Keratinocyte (primary cell): ENCODE measurements around the gene NFKB2. TPM values are rescaled to one million over a fixed set of nuclear protein-coding genes. Genes with fewer than 3 reads are reported as not detected.

Experiments
- DNase-seq: peaks from one replicate; pipeline ENCODE4 v3.0.0-alpha.2; 2011; ENCODE audit warnings: low read depth, missing footprints, low spot score
- FAIRE-seq: peaks from 2 replicates; lab custom pipeline; 2011; peaks lifted over from hg19 to GRCh38; lab: Jason Lieb, UNC
- H2AFZ ChIP-seq: 2 replicates; pipeline ENCODE4 v1.6.0; 2012; ENCODE audit warnings: low read length, control low read depth, inconsistent platforms; ENCODE audit not compliant: control insufficient read depth
- H3K27ac ChIP-seq: 2 replicates; pipeline ENCODE4 v1.5.1; 2011; ENCODE audit warnings: low read length; ENCODE audit not compliant: control insufficient read depth, insufficient read depth
- H3K27me3 ChIP-seq: 3 replicates; pipeline ENCODE4 v1.6.0; 2011; ENCODE audit warnings: low read length; ENCODE audit not compliant: control insufficient read depth, insufficient read depth; ENCODE audit errors: extremely low read depth
- H3K36me3 ChIP-seq, 2 experiments: 2 replicates in 1 of 2; 3 replicates in 1 of 2; pipeline ENCODE4 v1.5.1; 2011; ENCODE audit warnings: low read length in 2 of 2, mild to moderate bottlenecking in 1 of 2; ENCODE audit not compliant: control insufficient read depth in 2 of 2, insufficient read depth in 2 of 2; ENCODE audit errors: extremely low read depth in 1 of 2
- H3K4me1 ChIP-seq: 3 replicates; pipeline ENCODE4 v1.5.1; 2011; ENCODE audit warnings: low read length; ENCODE audit not compliant: control insufficient read depth, insufficient read depth; ENCODE audit errors: extremely low read depth
- H3K4me2 ChIP-seq: 3 replicates; pipeline ENCODE4 v1.6.0; 2011; ENCODE audit warnings: low read depth, low read length; ENCODE audit not compliant: control insufficient read depth, insufficient read depth; ENCODE audit errors: extremely low read depth
- H3K4me3 ChIP-seq, 3 experiments: fragments of 200-600 bp in 1 of 3; sonication (generic) in 1 of 3; 2 replicates in 2 of 3; 3 replicates in 1 of 3; pipeline ENCODE4 v1.5.1; 2011 to 2016; ENCODE audit warnings: low read length in 3 of 3, mild to moderate bottlenecking in 3 of 3, control low read depth in 2 of 3, inconsistent platforms in 1 of 3, low read depth in 1 of 3, mixed read lengths in 1 of 3, mixed run types in 1 of 3, moderate library complexity in 1 of 3; ENCODE audit not compliant: control insufficient read depth in 2 of 3, insufficient read depth in 2 of 3; ENCODE audit errors: extremely low read depth in 1 of 3
- H3K79me2 ChIP-seq: 2 replicates; pipeline ENCODE4 v1.6.0; 2012; ENCODE audit warnings: low read length; ENCODE audit not compliant: control insufficient read depth, insufficient read depth
- H3K9ac ChIP-seq: 3 replicates; pipeline ENCODE4 v1.6.0; 2011; ENCODE audit warnings: low read length; ENCODE audit not compliant: control insufficient read depth, insufficient read depth; ENCODE audit errors: extremely low read depth
- H3K9me1 ChIP-seq: 3 replicates; pipeline ENCODE4 v1.6.0; 2011; ENCODE audit warnings: low read length; ENCODE audit not compliant: control insufficient read depth, insufficient read depth; ENCODE audit errors: extremely low read depth
- H3K9me3 ChIP-seq: 2 replicates; pipeline ENCODE4 v1.5.1; 2012; ENCODE audit warnings: low read depth, low read length; ENCODE audit not compliant: control insufficient read depth
- H4K20me1 ChIP-seq: 3 replicates; pipeline ENCODE4 v1.6.0; 2011; ENCODE audit warnings: low read length; ENCODE audit not compliant: control insufficient read depth, insufficient read depth; ENCODE audit errors: extremely low read depth
- CTCF ChIP-seq, 3 experiments: IDR thresholded peaks in 1 of 3; conservative IDR thresholded peaks in 1 of 3; optimal IDR thresholded peaks in 1 of 3; 2 replicates in 2 of 3; 3 replicates in 1 of 3; pipeline versions ENCODE3 to v1.5.1; 2011; ENCODE audit warnings: low read length in 3 of 3, mild to moderate bottlenecking in 3 of 3, moderate library complexity in 2 of 3, control low read depth in 1 of 3, inconsistent platforms in 1 of 3; ENCODE audit not compliant: insufficient read depth in 2 of 3; ENCODE audit errors: extremely low read depth in 1 of 3
- EZH2 ChIP-seq: IDR thresholded peaks from one replicate; pipeline ENCODE4 v1.6.1; 2012; ENCODE audit warnings: inconsistent platforms, mild to moderate bottlenecking, low read length, moderate library complexity
- dilution Hi-C: fragments of 300-500 bp; cut with MboI; formaldehyde crosslinking; loops from one replicate; pipeline ENCODE4 v1.7.0; 2020; ENCODE audit warnings: low sequenced_read_pairs; ENCODE audit not compliant: extremely low pct_ligation_motif_present
- polyA plus RNA-seq, 5 experiments: library from polyadenylated mRNA; depleted of rRNA in 3 of 5; stranded (reverse) in 3 of 5; stranded (forward) in 1 of 5; unstranded in 1 of 5; fragments of >200 nt; gene quantifications; 1 replicate in 1 of 5; 2 replicates in 3 of 5; 3 replicates in 1 of 5; pipeline versions ENCODE4 v1.2.1 to v1.2.3, GENCODE V29; 2011 to 2012; ENCODE audit warnings: missing spikeins in 2 of 5, low read depth in 1 of 5, low replicate concordance in 1 of 5

The NFKB2 gene
- polyA plus RNA-seq, 1 donor (not counting 4 experiments of a cell fraction or from before 2014, with no cell fraction given): 14.8 TPM

- H3K79me2 ChIP-seq: no peaks in the 10 kb centered on the region
- no peaks in the 10 kb centered on the region for H3K36me3 ChIP-seq
- H2AFZ ChIP-seq: no peak overlapping the region
- H3K4me3 ChIP-seq: no peak overlapping the region
- dilution Hi-C loops: no loop called here
- H3K9me1 ChIP-seq: no peaks in the 10 kb centered on the region
- no peak for FAIRE-seq
- no peaks in the 10 kb centered on the region for H3K9me3 ChIP-seq
- no peak overlapping the region for H3K4me2 ChIP-seq
- no peaks in the 10 kb centered on the region for H4K20me1 ChIP-seq
- H3K9ac ChIP-seq: no peak overlapping the region
- H3K27ac ChIP-seq: no peak overlapping the region
- DNase-seq: no peak
- TF ChIP-seq CTCF (optimal IDR thresholded peaks at IDR 0.05 in 1 of 3, IDR thresholded peaks at IDR 0.05 in 1 of 3, conservative IDR thresholded peaks at IDR 0.05 in 1 of 3; ENCODE audit: extremely low read depth in 1 of 3, insufficient read depth in 2 of 3, low read length in 3 of 3): no peak
- no peak for TF ChIP-seq EZH2
- H3K4me1 ChIP-seq: peaks cover 11% of the 10 kb centered on the region
- H3K27me3 ChIP-seq: peaks cover 73% of the 10 kb centered on the region
Measured at GRCh38 chr10:102412293-102412692, 16.8 kb downstream of the NFKB2 start.

DNA sequence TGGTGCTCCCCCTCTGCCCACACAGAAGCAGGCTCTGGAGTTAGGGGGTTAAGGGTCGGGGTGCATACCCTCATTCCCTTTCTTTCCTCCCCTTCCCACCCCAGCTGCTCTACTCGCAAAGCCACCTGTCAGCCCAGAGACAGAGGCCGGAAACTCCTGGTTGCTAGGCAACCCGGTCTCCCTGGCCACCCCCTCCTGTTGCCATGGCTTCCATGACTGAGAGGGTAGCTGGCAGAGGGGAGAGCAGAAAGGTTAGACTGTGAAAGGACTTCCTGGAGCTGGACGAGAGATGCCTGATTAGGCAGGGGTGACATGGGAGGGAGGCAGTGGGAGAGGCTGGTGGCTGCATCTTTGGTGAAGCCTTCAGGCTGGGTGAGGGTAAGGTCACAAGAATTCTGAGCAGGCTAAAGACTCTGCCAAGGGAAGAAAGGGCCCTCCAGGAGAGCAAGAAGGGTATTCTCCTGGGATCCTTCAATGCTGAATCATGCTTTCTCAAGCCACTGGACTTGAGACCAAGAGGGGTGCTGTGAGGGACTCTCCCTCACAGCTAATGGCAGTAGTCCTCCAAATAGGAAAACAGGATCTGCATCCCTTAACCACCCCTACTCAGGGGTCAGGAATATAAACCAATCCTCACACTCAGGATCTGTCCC lies 17.7 kb downstream of the NFKB2 start:
- H4K20me1 ChIP-seq: no peaks in the 10 kb centered on the region
- FAIRE-seq: no peak
- TF ChIP-seq EZH2: no peak
- no peak for TF ChIP-seq CTCF (optimal IDR thresholded peaks at IDR 0.05 in 1 of 3, IDR thresholded peaks at IDR 0.05 in 1 of 3, conservative IDR thresholded peaks at IDR 0.05 in 1 of 3; ENCODE audit: extremely low read depth in 1 of 3, insufficient read depth in 2 of 3, low read length in 3 of 3)
- DNase-seq: no peak
- H3K9ac ChIP-seq: no peak overlapping the region
- peaks cover 71% of the 10 kb centered on the region for H3K27me3 ChIP-seq
- no peaks in the 10 kb centered on the region for H3K9me1 ChIP-seq
- no peak overlapping the region for H2AFZ ChIP-seq
- peaks cover 4% of the 10 kb centered on the region for H3K4me1 ChIP-seq
- no peaks in the 10 kb centered on the region for H3K36me3 ChIP-seq
- no peaks in the 10 kb centered on the region for H3K79me2 ChIP-seq
- H3K27ac ChIP-seq: no peak overlapping the region
- no peak overlapping the region for H3K4me2 ChIP-seq
- H3K4me3 ChIP-seq: no peak overlapping the region
- dilution Hi-C loops: no loop called here
- no peaks in the 10 kb centered on the region for H3K9me3 ChIP-seq
